Peyer's patch (tissue), 4 donors: ENCODE measurements around the gene ZNF566.

Source experiments
- CTCF ChIP-seq, 6 experiments: fragments of 450-650 bp in 4 of 6; fragments of 200-600 bp in 2 of 6; sonication (generic) in 1 of 6; IDR thresholded peaks; one replicate each; pipeline ENCODE4 v1.5.1; 2017 to 2019; ENCODE audit warnings: antibody characterized with exemption in 6 of 6, mild to moderate bottlenecking in 3 of 6, moderate library complexity in 1 of 6
- POLR2A ChIP-seq, 2 donors: fragments of 450-650 bp; IDR thresholded peaks; one replicate each; pipeline ENCODE4 v1.5.1; 2017; ENCODE audit warnings: antibody characterized with exemption in 2 of 2, mild to moderate bottlenecking in 2 of 2, moderate library complexity in 2 of 2

GRCh38 chr19:36423925-36424324, 65.4 kb downstream of the ZNF566 start:
- no peak for TF ChIP-seq CTCF (IDR thresholded peaks at IDR 0.05)
- TF ChIP-seq POLR2A (IDR thresholded peaks at IDR 0.05): no peak
